Forelimb muscle (tissue), 1 donor: ENCODE data around the gene PPARA. TPM values are rescaled to one million over a fixed set of nuclear protein-coding genes. Genes with fewer than 3 reads are reported as not detected.

Experiments
- DNase-seq: peaks from one replicate; pipeline ENCODE4 v3.0.0-alpha.2; 2013; ENCODE audit warnings: low read depth
- polyA plus RNA-seq: library from polyadenylated mRNA; unstranded; fragments of 120-200 nt; gene quantifications from one replicate; pipeline ENCODE4 v1.2.1, GENCODE V29; 2013; ENCODE audit not compliant: insufficient read length

Gene PPARA
- polyA plus RNA-seq, 1 donor, result 22.8 TPM

DNA sequence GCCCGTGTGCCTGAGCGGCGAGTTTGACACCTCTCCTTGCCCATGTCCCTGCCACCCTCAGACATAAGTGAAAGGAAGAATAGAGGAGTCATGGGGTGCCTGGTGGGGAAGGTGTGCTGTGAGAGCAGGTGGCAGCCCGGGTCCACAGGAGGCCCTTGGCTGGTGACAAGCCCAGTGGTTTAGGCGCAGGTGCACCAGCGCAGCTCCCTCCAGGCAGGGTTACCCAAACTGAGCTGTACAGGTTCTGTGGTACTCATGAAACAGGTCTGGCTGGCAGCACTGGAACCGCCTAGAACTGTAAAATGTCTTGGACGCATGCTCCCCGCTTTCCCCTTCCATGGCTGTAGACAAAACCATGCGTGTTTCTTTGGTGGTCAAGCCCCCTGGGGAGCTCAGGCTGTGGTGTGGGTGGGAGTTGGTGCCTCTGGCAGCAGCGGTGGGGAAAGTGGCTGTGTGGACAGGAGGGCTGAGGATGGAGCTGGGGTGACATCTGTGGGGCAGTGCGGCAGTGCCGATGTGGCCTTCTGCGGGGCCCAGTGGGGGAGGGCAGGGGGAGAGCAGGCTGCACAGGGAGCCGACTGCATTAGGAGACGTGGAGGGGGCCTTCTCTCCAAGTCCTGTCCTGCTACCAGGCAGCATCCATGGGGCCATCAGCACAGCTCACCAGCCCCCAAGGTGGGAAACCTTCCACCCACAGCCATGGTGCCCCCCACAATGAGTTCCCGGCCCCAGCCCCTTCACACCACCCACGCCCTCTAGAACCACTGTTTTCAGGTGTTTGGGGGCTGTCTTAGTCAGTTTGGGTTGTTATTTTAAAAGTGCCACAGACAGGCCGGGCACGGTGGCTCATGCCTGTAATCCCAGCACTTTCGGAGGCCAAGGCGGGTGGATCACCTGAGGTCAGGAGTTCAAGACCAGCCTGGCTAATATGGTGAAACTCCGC lies 140.8 kb downstream of the PPARA start:
- DNase-seq, result no peak

DNA sequence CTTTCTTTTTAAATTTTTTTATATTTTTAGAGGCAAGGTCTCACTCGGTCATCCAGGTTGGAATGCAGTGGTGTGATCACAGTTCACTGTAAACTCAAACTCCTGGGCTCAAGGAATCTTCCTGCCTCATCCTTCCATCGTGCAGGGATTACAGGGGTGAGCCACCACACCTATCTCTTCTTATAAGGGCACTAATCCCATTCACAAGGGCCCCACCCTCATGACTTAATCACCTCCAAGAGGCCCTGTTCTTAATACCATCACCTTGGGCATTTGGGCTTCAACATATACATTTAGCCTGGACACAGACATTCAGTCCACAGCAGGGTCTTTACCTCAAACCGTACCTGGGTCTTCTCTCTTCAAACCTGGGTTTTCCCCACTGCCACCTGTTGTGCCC lies 141.8 kb downstream of the PPARA start:
- no peak for DNase-seq

DNA sequence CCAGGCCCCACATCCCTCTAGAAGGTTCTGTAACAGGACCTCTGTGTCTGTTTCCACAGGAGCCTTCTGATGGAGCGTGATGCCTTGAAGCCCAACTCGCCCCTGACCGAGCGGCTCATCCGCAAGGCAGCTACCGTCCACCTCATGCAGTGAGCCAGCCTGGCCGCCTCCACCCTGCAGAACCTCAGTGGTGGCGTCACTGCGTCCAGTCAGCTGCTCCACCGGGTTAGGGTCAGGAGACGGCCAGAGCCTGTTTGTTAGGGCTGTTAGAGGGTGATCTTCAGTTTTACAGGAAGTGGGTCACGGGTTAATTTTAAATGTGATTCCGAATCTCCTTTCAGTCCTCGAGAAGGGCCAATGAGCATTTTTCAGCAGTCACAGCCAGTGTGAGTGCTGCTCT lies 142.4 kb downstream of the PPARA start:
- no peak for DNase-seq

Other genes starting within 250 kb of the PPARA start
- gene WNT7B, start 173.4 kb upstream of the PPARA start, polyA plus RNA-seq, result 0.10 TPM
- gene CDPF1, start 99.8 kb downstream of the PPARA start, polyA plus RNA-seq, result 10.3 TPM
- gene PKDREJ, start 112.8 kb downstream of the PPARA start, polyA plus RNA-seq, result 0.67 TPM
- 18.2 TPM for gene TTC38, start 117.5 kb downstream of the PPARA start, polyA plus RNA-seq
- 8.2 TPM for gene GTSE1, start 146.3 kb downstream of the PPARA start, polyA plus RNA-seq
- 28.9 TPM for gene TRMU, start 185.2 kb downstream of the PPARA start, polyA plus RNA-seq